ENCODE measurements around the gene GSS.

GSS gene

GRCh38 chr20:34978092-34978744 is 22.6 kb upstream of the GSS start:
- in situ Hi-C loops (cut with MboI; ENCODE audit: low sequenced_read_pairs, unreplicated experiment) = no loop called here
- TF ChIP-seq CTCF (IDR thresholded peaks at IDR 0.05; ENCODE audit: borderline replicate concordance, control extremely low read depth, extremely low read depth, insufficient read depth, missing control alignments) = no peak
- DNase-seq (ENCODE audit: low spot score) = no peak

- TF ChIP-seq CTCF (IDR thresholded peaks at IDR 0.05; ENCODE audit: borderline replicate concordance, control extremely low read depth, extremely low read depth, insufficient read depth, missing control alignments) = no peak
- in situ Hi-C loops (cut with MboI; ENCODE audit: low sequenced_read_pairs, unreplicated experiment) = no loop called here
- no peak for DNase-seq (ENCODE audit: low spot score)
Observed at GRCh38 chr20:34977365-34978091, 21.9 kb upstream of the GSS start.

- in situ Hi-C loops (cut with MboI; ENCODE audit: low sequenced_read_pairs, unreplicated experiment) = no loop called here
- no peak for TF ChIP-seq CTCF (IDR thresholded peaks at IDR 0.05; ENCODE audit: borderline replicate concordance, control extremely low read depth, extremely low read depth, insufficient read depth, missing control alignments)
- DNase-seq (ENCODE audit: low spot score) = no peak
Observed at GRCh38 chr20:34976286-34976685, 20.7 kb upstream of the GSS start.

GRCh38 chr20:34974246-34974645 is 18.6 kb upstream of the GSS start:
- in situ Hi-C loops (cut with MboI; ENCODE audit: low sequenced_read_pairs, unreplicated experiment) = no loop called here
- DNase-seq (ENCODE audit: low spot score) = no peak
- TF ChIP-seq CTCF (IDR thresholded peaks at IDR 0.05; ENCODE audit: borderline replicate concordance, control extremely low read depth, extremely low read depth, insufficient read depth, missing control alignments) = no peak

GRCh38 chr20:34971561-34972235 is 16.1 kb upstream of the GSS start:
- no peak for TF ChIP-seq CTCF (IDR thresholded peaks at IDR 0.05; ENCODE audit: borderline replicate concordance, control extremely low read depth, extremely low read depth, insufficient read depth, missing control alignments)
- in situ Hi-C loops (cut with MboI; ENCODE audit: low sequenced_read_pairs, unreplicated experiment) = no loop called here
- DNase-seq (ENCODE audit: low spot score) = no peak

- DNase-seq (ENCODE audit: low spot score) = no peak
- in situ Hi-C loops (cut with MboI; ENCODE audit: low sequenced_read_pairs, unreplicated experiment) = no loop called here
- TF ChIP-seq CTCF (IDR thresholded peaks at IDR 0.05; ENCODE audit: borderline replicate concordance, control extremely low read depth, extremely low read depth, insufficient read depth, missing control alignments) = no peak
Observed at GRCh38 chr20:34970846-34971560, 15.4 kb upstream of the GSS start.
